ENCODE results near the gene MFSD12. TPM values are rescaled to one million over a fixed set of nuclear protein-coding genes. Genes with fewer than 3 reads are reported as not detected.

Gene MFSD12
- total and polyA plus RNA-seq, 2 of the 8 experiments (the other 6 are each of a cell fraction or from before 2014, with no cell fraction given), result 59.6 to 71.3 TPM

- Histone ChIP-seq H3K79me1 (ENCODE audit: low read depth, low read length) (peaks cover 29% of the 10 kb centered on the region), H4K5ac (ENCODE audit: insufficient read length, low read depth, low read length) (no peak overlapping the region), H4K20me1 (replicated peaks in 1 of 2; ENCODE audit: control insufficient read depth in 1 of 2, insufficient read depth in 2 of 2, low read length in 2 of 2) (peaks cover 8 to 23% of the 10 kb centered on the region in 2 experiments), H3K18ac (ENCODE audit: extremely low read depth, low read length) (no peak overlapping the region), H2BK15ac (ENCODE audit: low read length) (no peak overlapping the region), H3K79me2 (ENCODE audit: control insufficient read depth in 1 of 2, insufficient read depth in 2 of 2, low read length in 2 of 2) (peaks cover 0 to 76% of the 10 kb centered on the region in 2 experiments; a peak in 3 of 4 replicates), H3K23ac (ENCODE audit: insufficient read length) (no peak overlapping the region), H3K9ac (replicated peaks in 1 of 4; ENCODE audit: extremely low read depth in 1 of 4, low read depth in 3 of 4, low read length in 3 of 4) (no peak overlapping the region), H3K23me2 (ENCODE audit: low read depth, low read length) (no peaks in the 10 kb centered on the region), H4K8ac (ENCODE audit: extremely low read depth, insufficient read depth, low read length) (no peak overlapping the region), H4K91ac (replicated peaks; ENCODE audit: insufficient read length, low read length) (no peak overlapping the region), H2AFZ (ENCODE audit: low read length) (no peak overlapping the region), H3K27ac (ENCODE audit: low read depth, low read length) (no peak overlapping the region), H2BK120ac (replicated peaks; ENCODE audit: low read depth, low read length) (no peak overlapping the region), H2BK12ac (ENCODE audit: low read depth, low read length) (no peak overlapping the region), H2BK20ac (ENCODE audit: low read length) (no peak overlapping the region), H2AK5ac (ENCODE audit: low read depth, low read length) (no peak overlapping the region), H3K4ac (replicated peaks; ENCODE audit: insufficient read length, low read depth, low read length) (no peak overlapping the region), H3K36me3 (ENCODE audit: control insufficient read depth in 2 of 4, insufficient read depth in 4 of 4, low read length in 3 of 4) (no peaks in the 10 kb centered on the region; a peak in 1 of 8 replicates), H3K9me3 (ENCODE audit: insufficient read depth in 2 of 2, low read depth in 1 of 2, low read length in 1 of 2) (no peaks in the 10 kb centered on the region), H3K14ac (ENCODE audit: insufficient read length) (no peak overlapping the region), H3K56ac (replicated peaks; ENCODE audit: insufficient read length, low read depth, low read length) (no peak overlapping the region), H3K4me2 (ENCODE audit: insufficient read depth in 1 of 2, low read depth in 2 of 2, low read length in 2 of 2) (no peak overlapping the region), H2BK5ac (ENCODE audit: low read depth, low read length) (peak overlapping the region; percentile 44; the same call in 1 of the 2 replicates), H3K4me3 (ENCODE audit: extremely low read depth in 1 of 4, insufficient read depth in 2 of 4, low read depth in 3 of 4, low read length in 4 of 4) (no peak overlapping the region), H3K27me3 (replicated peaks in 1 of 4; ENCODE audit: control insufficient read depth in 3 of 4, extremely low read depth in 1 of 4, insufficient read depth in 3 of 4, low read length in 3 of 4) (no peaks in the 10 kb centered on the region), H3K4me1 (replicated peaks in 1 of 4; ENCODE audit: control insufficient read depth in 3 of 4, insufficient read depth in 4 of 4, low read length in 3 of 4) (peaks cover 0 to 20% (median 18%) of the 10 kb centered on the region in 4 experiments; a peak in 6 of 7 replicates)
- WGBS, 2 experiments (ENCODE audit: extremely low coverage in 1 of 2, insufficient coverage in 1 of 2, insufficient read length in 1 of 2, insufficient replicate concordance in 2 of 2, low coverage in 1 of 2, low lambda C conversion rate in 2 of 2, missing lambda C conversion rate in 1 of 2), result 90% methylated on average over 12 of the region's 12 CpGs; no CpG with 5 or more reads in 1 of the 2 experiments
- FAIRE-seq, result no peak
- DNase-seq (ENCODE audit: low read depth in 1 of 2, low spot score in 2 of 2), result no peak
- CTCF ChIA-PET (ENCODE audit: partially characterized antibody), result interaction anchor here (1.0 to 5.4 kb wide), 4 partner anchors 12 to 32 kb away, joined by 3 to 28 read pairs (median 10); partner anchors contain the start of gene DOHH
- POLR2A ChIA-PET (ENCODE audit: partially characterized antibody), result interaction anchor here (0.9 to 2.3 kb wide), 3 partner anchors 9 to 45 kb away, joined by 3 to 7 read pairs (median 3); partner anchors contain the start of gene FZR1
- TF ChIP-seq SP1 (IDR thresholded peaks at IDR 0.05; ENCODE audit: low read depth, low read length), result no peak
- TF ChIP-seq HDAC2 (IDR thresholded peaks at IDR 0.05; ENCODE audit: borderline replicate concordance in 1 of 2, low read depth in 2 of 2, low read length in 2 of 2), result no peak
- no peak for TF ChIP-seq SRF (IDR thresholded peaks at IDR 0.05; ENCODE audit: low read depth, low read length)
- TF ChIP-seq RAD21 (IDR thresholded peaks at IDR 0.05 in 1 of 2, conservative IDR thresholded peaks at IDR 0.05 in 1 of 2; ENCODE audit: low read depth in 2 of 2, low read length in 2 of 2), result no peak
- TF ChIP-seq RBBP5 (IDR thresholded peaks at IDR 0.05; ENCODE audit: borderline replicate concordance, low read depth, low read length), result no peak
- no peak for TF ChIP-seq SP2 (IDR thresholded peaks at IDR 0.05; ENCODE audit: low read length)
- no peak for TF ChIP-seq BCL11A (IDR thresholded peaks at IDR 0.05; ENCODE audit: low read depth in 2 of 2, low read length in 2 of 2)
- TF ChIP-seq E2F6 (IDR thresholded peaks at IDR 0.05), result no peak
- no peak for TF ChIP-seq TAF7 (optimal IDR thresholded peaks at IDR 0.05; ENCODE audit: borderline replicate concordance, low read depth, low read length)
- TF ChIP-seq EZH2 (IDR thresholded peaks at IDR 0.05; ENCODE audit: low read depth, low read length, severe bottlenecking), result no peak
- TF ChIP-seq CEBPB (IDR thresholded peaks at IDR 0.05; ENCODE audit: low read depth, low read length), result no peak
- TF ChIP-seq EP300 (IDR thresholded peaks at IDR 0.05; ENCODE audit: borderline replicate concordance in 1 of 2, low read depth in 2 of 2, low read length in 2 of 2), result no peak
Observed at GRCh38 chr19:3514930-3515329, 42.5 kb downstream of the MFSD12 start.

Measured in H1 (cell line).